ENCODE measurements around the gene LAMA3.
A peak's percentile ranks its signal among the peaks of the same experiment; 100 is the strongest.

Gene LAMA3

DNA sequence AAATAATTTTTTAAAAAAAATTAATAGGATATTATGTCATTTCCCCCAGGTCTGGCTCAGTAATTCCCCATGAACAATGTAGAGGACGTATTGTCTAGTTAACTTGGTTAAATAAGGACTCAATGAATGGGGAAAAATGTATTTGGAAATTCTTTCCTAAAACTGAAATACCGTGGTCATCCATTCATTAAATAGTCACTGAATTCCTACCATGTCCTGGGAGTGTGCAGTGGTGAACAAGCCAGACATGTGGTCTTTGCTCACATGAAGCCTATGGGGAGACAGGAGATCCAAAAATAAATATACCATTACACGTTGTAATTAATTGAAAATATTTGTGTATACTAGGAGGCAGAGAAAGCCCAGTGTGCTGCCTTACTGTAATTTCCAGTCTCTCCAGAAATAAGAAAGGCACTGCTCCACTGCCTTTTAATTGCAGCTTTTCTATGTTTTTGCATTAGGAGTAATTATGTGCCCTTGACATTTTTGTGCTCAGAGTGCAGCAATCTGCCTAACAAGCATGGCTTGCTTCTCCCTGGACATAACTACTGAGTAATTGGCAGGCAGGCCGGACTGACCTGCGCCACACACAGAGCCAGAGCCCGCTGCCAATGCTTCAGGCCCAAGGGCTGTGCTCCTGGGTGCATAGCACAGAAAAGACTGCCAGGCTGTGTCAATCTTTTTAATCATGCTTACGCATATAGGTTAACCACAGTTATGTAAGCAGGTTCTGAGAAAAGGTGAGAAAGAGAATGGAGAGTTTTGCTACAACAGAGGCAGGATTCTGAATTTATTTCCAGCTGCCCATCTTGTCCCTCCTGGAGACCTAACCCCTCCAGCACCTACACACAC lies 303.1 kb downstream of the LAMA3 start:
- no peak overlapping the region for H3K4me3 ChIP-seq (replicated peaks; ENCODE audit: low read depth, low read length)
- TF ChIP-seq CTCF (IDR thresholded peaks at IDR 0.05; ENCODE audit: low read depth, low read length, missing control alignments) = no peak
- no peak for DNase-seq (ENCODE audit: extremely low read depth, low read depth)

DNA sequence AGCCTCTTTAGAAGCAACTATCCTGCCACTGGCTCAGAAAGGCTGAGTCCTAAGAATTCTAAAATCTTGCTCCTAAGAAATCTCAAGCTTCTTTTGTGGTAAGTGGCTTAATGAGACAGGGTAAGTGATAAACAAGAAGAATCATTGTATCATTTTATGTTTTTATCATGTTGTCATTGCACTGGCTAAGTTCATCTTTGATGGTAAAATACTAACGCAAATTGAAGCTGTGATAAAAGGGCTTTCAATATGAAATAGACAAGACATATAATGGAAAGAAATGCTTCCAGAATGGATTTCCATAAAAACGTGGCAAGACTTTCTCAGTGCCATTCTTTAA lies 303.7 kb downstream of the LAMA3 start:
- DNase-seq (ENCODE audit: extremely low read depth, low read depth) = no peak
- no peak overlapping the region for H3K4me3 ChIP-seq (replicated peaks; ENCODE audit: low read depth, low read length)
- TF ChIP-seq CTCF (IDR thresholded peaks at IDR 0.05; ENCODE audit: low read depth, low read length, missing control alignments) = no peak

GRCh38 chr18:23994361-23994902 lies 305.2 kb downstream of the LAMA3 start:
- TF ChIP-seq CTCF (IDR thresholded peaks at IDR 0.05; ENCODE audit: low read depth, low read length, missing control alignments) = no peak
- peak; percentile 90 for DNase-seq (ENCODE audit: extremely low read depth, low read depth)
- peak overlapping the region; percentile 28 for H3K4me3 ChIP-seq (replicated peaks; ENCODE audit: low read depth, low read length)

DNA sequence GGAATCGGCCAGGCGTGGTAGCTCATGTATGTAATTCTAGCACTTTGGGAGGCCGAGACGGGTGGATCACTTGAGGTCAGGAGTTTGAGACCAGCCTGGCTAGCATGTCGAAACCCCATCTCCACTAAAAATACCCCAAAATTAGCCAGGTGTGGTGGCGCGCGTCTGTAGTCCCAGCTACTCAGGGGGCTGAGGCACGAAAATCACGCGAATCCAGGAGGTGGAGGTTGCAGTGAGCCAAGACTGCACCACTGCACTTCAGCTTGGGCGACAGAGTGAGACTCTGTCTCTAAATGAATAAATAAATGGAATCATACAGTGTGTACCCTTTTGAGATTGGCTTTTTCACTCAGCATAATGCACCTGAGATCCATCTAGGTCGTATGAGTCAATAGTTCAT lies 305.9 kb downstream of the LAMA3 start:
- no peak overlapping the region for H3K4me3 ChIP-seq (replicated peaks; ENCODE audit: low read depth, low read length)
- TF ChIP-seq CTCF (IDR thresholded peaks at IDR 0.05; ENCODE audit: low read depth, low read length, missing control alignments) = no peak
- no peak for DNase-seq (ENCODE audit: extremely low read depth, low read depth)

DNA sequence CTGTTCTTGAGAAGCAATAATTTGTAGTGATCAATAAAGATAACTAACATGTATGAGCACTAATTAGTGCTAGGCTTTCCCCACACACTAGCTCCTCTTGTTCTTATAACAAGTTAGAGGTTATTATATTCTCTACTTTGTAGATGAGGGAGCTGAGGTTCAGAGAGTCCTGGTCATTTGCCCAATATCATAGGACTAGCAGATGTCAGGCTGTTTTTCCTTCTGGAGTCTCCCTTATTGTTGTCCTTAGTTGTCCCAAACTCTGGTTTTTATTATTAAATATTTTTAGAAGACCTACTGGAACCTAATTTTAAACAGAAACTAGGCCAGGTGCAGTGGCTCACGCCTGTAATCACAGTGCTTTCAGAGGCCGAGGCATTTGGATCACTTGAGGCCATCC lies 308.8 kb downstream of the LAMA3 start:
- no peak for DNase-seq (ENCODE audit: extremely low read depth, low read depth)
- TF ChIP-seq CTCF (IDR thresholded peaks at IDR 0.05; ENCODE audit: low read depth, low read length, missing control alignments) = no peak
- no peak overlapping the region for H3K4me3 ChIP-seq (replicated peaks; ENCODE audit: low read depth, low read length)

- TF ChIP-seq CTCF (IDR thresholded peaks at IDR 0.05; ENCODE audit: low read depth, low read length, missing control alignments) = no peak
- no peak overlapping the region for H3K4me3 ChIP-seq (replicated peaks; ENCODE audit: low read depth, low read length)
- DNase-seq (ENCODE audit: extremely low read depth, low read depth) = no peak
These were observed 309.6 kb downstream of the LAMA3 start for GRCh38 chr18:23998820-23999219.
